RCC 7860 (cell line): ENCODE results near the gene HTR5A.

Experiments used
- DNase-seq: peaks from one replicate; pipeline ENCODE4 v3.0.0-alpha.2; 2015; ENCODE audit warnings: low spot score
- FAIRE-seq: peaks from 2 replicates; lab custom pipeline; 2012; peaks lifted over from hg19 to GRCh38; lab: Jason Lieb, UNC

The HTR5A gene

DNA sequence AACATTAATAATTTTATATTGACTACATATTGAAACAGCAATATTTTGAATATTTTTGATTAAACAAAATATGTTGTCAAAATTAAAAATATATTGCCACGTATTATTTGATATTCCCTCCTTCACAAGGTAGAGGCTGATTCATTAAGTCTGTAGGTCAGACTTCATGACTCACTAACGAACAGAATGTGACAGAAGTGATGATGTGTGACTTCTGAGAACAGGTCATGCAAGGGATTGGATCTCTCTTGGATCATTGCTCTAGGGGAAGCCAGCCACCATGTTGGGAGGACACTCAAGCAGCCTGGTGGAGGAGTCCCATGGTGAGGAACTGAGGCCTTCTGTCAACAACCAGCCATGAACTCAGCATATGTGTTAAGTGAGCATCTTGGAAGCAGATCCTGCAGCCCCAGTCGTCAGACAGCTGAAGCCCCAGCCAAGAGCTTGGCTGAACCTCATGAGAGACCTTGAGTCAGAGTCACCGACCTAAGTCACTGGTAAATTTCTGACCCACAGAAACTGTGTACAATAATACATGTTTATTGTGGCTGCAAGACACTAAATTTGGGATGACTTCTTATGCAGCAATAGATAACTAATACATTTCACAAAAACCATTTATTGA lies 66.6 kb downstream of the HTR5A start:
- DNase-seq (peak; percentile 57), FAIRE-seq (peak; percentile 71)
